Measurements from ENCODE around the gene LMOD3.

The LMOD3 gene

GRCh38 chr3:69092030-69092516, 30.3 kb downstream of the LMOD3 start:
- DNase-seq (ENCODE audit: low read depth in 2 of 2): no peak

- DNase-seq (ENCODE audit: low read depth in 2 of 2): no peak
Observed at GRCh38 chr3:69091389-69092029, 30.9 kb downstream of the LMOD3 start.

- DNase-seq (ENCODE audit: low read depth in 2 of 2): peak; percentile 48 to 53
Observed at GRCh38 chr3:69090021-69090420, 32.4 kb downstream of the LMOD3 start.

GRCh38 chr3:69088063-69088462, 34.3 kb downstream of the LMOD3 start:
- DNase-seq (ENCODE audit: low read depth in 2 of 2): no peak

- no peak for DNase-seq (ENCODE audit: low read depth in 2 of 2)
Observed at GRCh38 chr3:69087030-69087791, 35.2 kb downstream of the LMOD3 start.

GRCh38 chr3:69085833-69086722, 36.3 kb downstream of the LMOD3 start:
- DNase-seq (ENCODE audit: low read depth in 2 of 2): peak; percentile 84 to 85

- no peak for DNase-seq (ENCODE audit: low read depth in 2 of 2)
Observed at GRCh38 chr3:69085168-69085832, 37.1 kb downstream of the LMOD3 start.

GRCh38 chr3:69084326-69085167, 37.8 kb downstream of the LMOD3 start, which contains the start of gene ARL6IP5:
ARL6IP5 (plus strand) TSS chr3:69084937; CDS start chr3:69085048, 111 bp downstream.
- DNase-seq (ENCODE audit: low read depth in 2 of 2): peak; percentile 76 to 79

GRCh38 chr3:69082805-69083204, 39.6 kb downstream of the LMOD3 start:
- DNase-seq (ENCODE audit: low read depth in 2 of 2): peak; percentile 61 to 64

GRCh38 chr3:69082361-69082760, 40.0 kb downstream of the LMOD3 start:
- DNase-seq (ENCODE audit: low read depth in 2 of 2): no peak

GRCh38 chr3:69081583-69082262, 40.7 kb downstream of the LMOD3 start:
- no peak for DNase-seq (ENCODE audit: low read depth in 2 of 2)

GRCh38 chr3:69080233-69080920, 42.0 kb downstream of the LMOD3 start, which contains the start of gene UBA3:
UBA3 (minus strand) TSS chr3:69080365; CDS start chr3:69080353, 12 bp downstream.
- DNase-seq (ENCODE audit: low read depth in 2 of 2): peak; percentile 44 to 51

- no peak for DNase-seq (ENCODE audit: low read depth in 2 of 2)
Observed at GRCh38 chr3:69079269-69080159, 42.9 kb downstream of the LMOD3 start.

- no peak for DNase-seq (ENCODE audit: low read depth in 2 of 2)
Observed at GRCh38 chr3:69072928-69073327, 49.5 kb downstream of the LMOD3 start.

GRCh38 chr3:69066121-69066520, 56.3 kb downstream of the LMOD3 start:
- DNase-seq (ENCODE audit: low read depth in 2 of 2): no peak

GRCh38 chr3:69065318-69065964, 57.0 kb downstream of the LMOD3 start:
- DNase-seq (ENCODE audit: low read depth in 2 of 2): no peak

GRCh38 chr3:69063636-69064035, 58.8 kb downstream of the LMOD3 start:
- no peak for DNase-seq (ENCODE audit: low read depth in 2 of 2)

GRCh38 chr3:69059688-69060087, 62.7 kb downstream of the LMOD3 start:
- no peak for DNase-seq (ENCODE audit: low read depth in 2 of 2)

All from fibroblast of skin of left biceps (primary cell).